ENCODE results near the gene EML3.
"Not testable (repeated sequence)": the region's sequence is repeated elsewhere in the genome, so short reads cannot be mapped to it uniquely, and the experiment has no call there.

EML3 gene, protein sequence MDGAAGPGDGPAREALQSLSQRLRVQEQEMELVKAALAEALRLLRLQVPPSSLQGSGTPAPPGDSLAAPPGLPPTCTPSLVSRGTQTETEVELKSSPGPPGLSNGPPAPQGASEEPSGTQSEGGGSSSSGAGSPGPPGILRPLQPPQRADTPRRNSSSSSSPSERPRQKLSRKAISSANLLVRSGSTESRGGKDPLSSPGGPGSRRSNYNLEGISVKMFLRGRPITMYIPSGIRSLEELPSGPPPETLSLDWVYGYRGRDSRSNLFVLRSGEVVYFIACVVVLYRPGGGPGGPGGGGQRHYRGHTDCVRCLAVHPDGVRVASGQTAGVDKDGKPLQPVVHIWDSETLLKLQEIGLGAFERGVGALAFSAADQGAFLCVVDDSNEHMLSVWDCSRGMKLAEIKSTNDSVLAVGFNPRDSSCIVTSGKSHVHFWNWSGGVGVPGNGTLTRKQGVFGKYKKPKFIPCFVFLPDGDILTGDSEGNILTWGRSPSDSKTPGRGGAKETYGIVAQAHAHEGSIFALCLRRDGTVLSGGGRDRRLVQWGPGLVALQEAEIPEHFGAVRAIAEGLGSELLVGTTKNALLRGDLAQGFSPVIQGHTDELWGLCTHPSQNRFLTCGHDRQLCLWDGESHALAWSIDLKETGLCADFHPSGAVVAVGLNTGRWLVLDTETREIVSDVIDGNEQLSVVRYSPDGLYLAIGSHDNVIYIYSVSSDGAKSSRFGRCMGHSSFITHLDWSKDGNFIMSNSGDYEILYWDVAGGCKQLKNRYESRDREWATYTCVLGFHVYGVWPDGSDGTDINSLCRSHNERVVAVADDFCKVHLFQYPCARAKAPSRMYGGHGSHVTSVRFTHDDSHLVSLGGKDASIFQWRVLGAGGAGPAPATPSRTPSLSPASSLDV

GRCh38 chr11:62612366-62613290, at the start of gene EML3, which contains the start of gene ROM1:
Gene EML3 (minus strand): TSS chr11:62612775. CDS start chr11:62612457, 318 bp downstream.
Gene ROM1 (plus strand): TSS chr11:62613257. CDS start chr11:62613282, 25 bp downstream.
- peak within 1 kb of the TSS; percentile 79 to 81 for H3K9ac ChIP-seq (ENCODE audit: low read depth in 1 of 2, low read length in 2 of 2)
- H3K9me3 ChIP-seq (ENCODE audit: control insufficient read depth in 2 of 2, low read length in 2 of 2), result no peaks in the 10 kb centered on the region
- H3K4me3 ChIP-seq (ENCODE audit: low read length in 2 of 2), result peak within 1 kb of the TSS; percentile 85 to 90
- peaks cover 10 to 16% of the 10 kb centered on the region in 2 donors for H3K36me3 ChIP-seq (ENCODE audit: control insufficient read depth in 2 of 2, insufficient read depth in 2 of 2, low read length in 2 of 2)
- H3K27me3 ChIP-seq (ENCODE audit: control insufficient read depth in 2 of 2, insufficient read depth in 2 of 2, low read length in 2 of 2), result no peaks in the 10 kb centered on the region
- H3K27ac ChIP-seq (ENCODE audit: low read depth in 2 of 2, low read length in 2 of 2), result peak within 1 kb of the TSS; percentile 82 to 84
- peaks cover 12 to 13% of the 10 kb centered on the region in 2 donors for H3K4me1 ChIP-seq (ENCODE audit: control insufficient read depth in 2 of 2, insufficient read depth in 2 of 2, low read length in 2 of 2)

DNA sequence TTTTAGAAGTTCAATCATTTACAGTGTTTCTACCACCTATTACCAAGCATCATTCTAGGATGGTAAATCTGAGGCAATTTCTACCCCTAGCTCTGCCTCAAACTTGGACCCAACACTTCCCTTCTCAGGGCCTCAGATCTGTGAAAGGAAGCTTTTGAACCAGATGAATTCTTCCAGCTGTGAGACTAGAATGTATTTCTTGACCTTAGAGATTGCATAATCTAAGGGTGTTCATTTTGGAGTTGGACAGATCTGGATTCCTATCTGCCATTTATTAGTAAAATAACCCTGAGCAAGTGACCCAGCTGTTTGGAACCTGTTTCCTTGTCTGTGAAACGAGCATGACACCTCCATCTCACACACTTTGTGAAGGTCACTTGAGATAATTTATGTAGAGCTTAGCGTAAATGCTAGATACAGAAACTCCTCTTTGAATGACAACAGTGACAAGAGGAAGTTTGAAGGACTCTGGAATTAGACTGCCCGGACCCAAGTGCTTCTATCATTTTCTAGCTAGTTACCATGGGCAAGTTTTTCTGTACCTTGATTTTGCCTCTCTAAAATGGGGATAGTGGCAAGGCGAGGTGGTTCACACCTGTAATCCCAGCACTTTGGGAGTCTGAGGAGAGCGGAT, 44.3 kb upstream of the EML3 start:
- Histone ChIP-seq H3K9ac (ENCODE audit: low read depth in 1 of 2, low read length in 2 of 2) (no peak overlapping the region), H3K27me3 (ENCODE audit: control insufficient read depth in 2 of 2, insufficient read depth in 2 of 2, low read length in 2 of 2) (no peaks in the 10 kb centered on the region), H3K4me1 (ENCODE audit: control insufficient read depth in 2 of 2, insufficient read depth in 2 of 2, low read length in 2 of 2) (peaks cover 8% of the 10 kb centered on the region in 2 donors), H3K27ac (ENCODE audit: low read depth in 2 of 2, low read length in 2 of 2) (no peak overlapping the region), H3K4me3 (ENCODE audit: low read length in 2 of 2) (no peak overlapping the region), H3K9me3 (ENCODE audit: control insufficient read depth in 2 of 2, low read length in 2 of 2) (no peaks in the 10 kb centered on the region), H3K36me3 (ENCODE audit: control insufficient read depth in 2 of 2, insufficient read depth in 2 of 2, low read length in 2 of 2) (no peaks in the 10 kb centered on the region)

DNA sequence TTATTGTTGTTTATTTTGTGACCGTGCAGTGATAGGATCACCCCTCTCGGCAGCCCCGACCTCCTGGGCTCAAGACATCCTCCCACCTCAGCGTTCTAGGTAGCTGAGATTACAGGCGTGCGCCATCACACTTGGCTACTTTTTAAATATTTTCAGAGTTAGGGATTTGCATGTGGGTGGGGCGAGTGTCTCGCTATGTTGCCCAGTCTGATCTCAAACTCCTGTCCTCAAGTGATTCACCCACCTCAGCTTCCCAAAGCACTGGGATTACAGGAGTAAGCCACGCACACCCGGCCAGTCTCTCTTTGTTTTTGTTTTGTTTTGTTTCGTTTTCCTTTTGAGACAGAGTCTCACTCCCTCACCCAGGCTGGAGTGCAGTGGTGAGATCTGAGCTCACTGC, 41.7 kb upstream of the EML3 start:
- Histone ChIP-seq H3K27me3 (ENCODE audit: control insufficient read depth in 2 of 2, insufficient read depth in 2 of 2, low read length in 2 of 2) (no peaks in the 10 kb centered on the region), H3K9ac (ENCODE audit: low read depth in 1 of 2, low read length in 2 of 2) (no peak overlapping the region), H3K9me3 (ENCODE audit: control insufficient read depth in 2 of 2, low read length in 2 of 2) (no peaks in the 10 kb centered on the region), H3K36me3 (ENCODE audit: control insufficient read depth in 2 of 2, insufficient read depth in 2 of 2, low read length in 2 of 2) (peaks cover 5 to 6% of the 10 kb centered on the region in 2 donors), H3K27ac (ENCODE audit: low read depth in 2 of 2, low read length in 2 of 2) (no peak overlapping the region), H3K4me3 (ENCODE audit: low read length in 2 of 2) (no peak overlapping the region), H3K4me1 (ENCODE audit: control insufficient read depth in 2 of 2, insufficient read depth in 2 of 2, low read length in 2 of 2) (peaks cover 12% of the 10 kb centered on the region in 2 donors)

- peak overlapping the region; percentile 82 to 90 for H3K27ac ChIP-seq (ENCODE audit: low read depth in 2 of 2, low read length in 2 of 2)
- H3K36me3 ChIP-seq (ENCODE audit: control insufficient read depth in 2 of 2, insufficient read depth in 2 of 2, low read length in 2 of 2), result peaks cover 8 to 22% of the 10 kb centered on the region in 2 donors
- H3K9me3 ChIP-seq (ENCODE audit: control insufficient read depth in 2 of 2, low read length in 2 of 2), result no peaks in the 10 kb centered on the region
- H3K9ac ChIP-seq (ENCODE audit: low read depth in 1 of 2, low read length in 2 of 2), result peak overlapping the region; percentile 83 to 92
- peak overlapping the region; percentile 91 to 92 for H3K4me3 ChIP-seq (ENCODE audit: low read length in 2 of 2)
- H3K4me1 ChIP-seq (ENCODE audit: control insufficient read depth in 2 of 2, insufficient read depth in 2 of 2, low read length in 2 of 2), result peaks cover 12% of the 10 kb centered on the region in 2 donors
- H3K27me3 ChIP-seq (ENCODE audit: control insufficient read depth in 2 of 2, insufficient read depth in 2 of 2, low read length in 2 of 2), result no peaks in the 10 kb centered on the region
Observed at GRCh38 chr11:62652161-62653006, 39.8 kb upstream of the EML3 start.

GRCh38 chr11:62650283-62650682, 37.7 kb upstream of the EML3 start:
- H3K9ac ChIP-seq (ENCODE audit: low read depth in 1 of 2, low read length in 2 of 2); H3K27ac ChIP-seq (ENCODE audit: low read depth in 2 of 2, low read length in 2 of 2); H3K4me3 ChIP-seq (ENCODE audit: low read length in 2 of 2); H3K27me3 ChIP-seq (ENCODE audit: control insufficient read depth in 2 of 2, insufficient read depth in 2 of 2, low read length in 2 of 2); H3K9me3 ChIP-seq (ENCODE audit: control insufficient read depth in 2 of 2, low read length in 2 of 2): not testable (repeated sequence)
- Histone ChIP-seq H3K36me3 (ENCODE audit: control insufficient read depth in 2 of 2, insufficient read depth in 2 of 2, low read length in 2 of 2) (peaks cover 8 to 22% of the 10 kb centered on the region in 2 donors), H3K4me1 (ENCODE audit: control insufficient read depth in 2 of 2, insufficient read depth in 2 of 2, low read length in 2 of 2) (peaks cover 20 to 22% of the 10 kb centered on the region in 2 donors)

DNA sequence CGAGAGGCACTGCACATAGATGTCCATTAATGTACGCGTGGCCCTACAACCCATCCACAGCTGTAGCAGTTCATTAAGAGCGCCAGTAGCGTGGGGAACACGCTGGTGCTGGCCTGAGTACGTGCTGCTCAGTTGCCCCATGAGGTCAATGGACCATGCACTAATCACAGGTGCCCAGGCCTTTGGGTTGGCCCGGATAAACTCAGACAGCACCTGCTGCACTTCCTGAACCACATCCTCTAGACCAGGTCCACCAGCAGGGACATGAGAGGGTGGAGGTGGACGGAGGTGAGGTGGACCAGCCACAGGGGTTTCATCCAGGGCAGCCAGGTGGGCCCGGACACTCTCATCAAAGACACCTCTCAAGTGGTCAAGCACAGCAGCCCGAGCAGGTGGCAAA, 36.9 kb upstream of the EML3 start:
- Histone ChIP-seq H3K4me3 (ENCODE audit: low read length in 2 of 2) (no peak overlapping the region), H3K4me1 (ENCODE audit: control insufficient read depth in 2 of 2, insufficient read depth in 2 of 2, low read length in 2 of 2) (peaks cover 23 to 27% of the 10 kb centered on the region in 2 donors)

GRCh38 chr11:62648967-62649364, 36.4 kb upstream of the EML3 start:
- no peak overlapping the region for H3K9ac ChIP-seq (ENCODE audit: low read depth in 1 of 2, low read length in 2 of 2)
- no peaks in the 10 kb centered on the region for H3K27me3 ChIP-seq (ENCODE audit: control insufficient read depth in 2 of 2, insufficient read depth in 2 of 2, low read length in 2 of 2)
- no peak overlapping the region for H3K27ac ChIP-seq (ENCODE audit: low read depth in 2 of 2, low read length in 2 of 2)
- H3K9me3 ChIP-seq (ENCODE audit: control insufficient read depth in 2 of 2, low read length in 2 of 2), result no peaks in the 10 kb centered on the region
- no peak overlapping the region for H3K4me3 ChIP-seq (ENCODE audit: low read length in 2 of 2)
- peaks cover 8 to 25% of the 10 kb centered on the region in 2 donors for H3K36me3 ChIP-seq (ENCODE audit: control insufficient read depth in 2 of 2, insufficient read depth in 2 of 2, low read length in 2 of 2)
- H3K4me1 ChIP-seq (ENCODE audit: control insufficient read depth in 2 of 2, insufficient read depth in 2 of 2, low read length in 2 of 2), result peaks cover 23 to 27% of the 10 kb centered on the region in 2 donors

More for the DNA sequence above, 36.9 kb upstream of the EML3 start:
- Histone ChIP-seq H3K36me3 (ENCODE audit: control insufficient read depth in 2 of 2, insufficient read depth in 2 of 2, low read length in 2 of 2) (peaks cover 8 to 23% of the 10 kb centered on the region in 2 donors), H3K27me3 (ENCODE audit: control insufficient read depth in 2 of 2, insufficient read depth in 2 of 2, low read length in 2 of 2) (no peaks in the 10 kb centered on the region), H3K27ac (ENCODE audit: low read depth in 2 of 2, low read length in 2 of 2) (no peak overlapping the region), H3K9me3 (ENCODE audit: control insufficient read depth in 2 of 2, low read length in 2 of 2) (no peaks in the 10 kb centered on the region), H3K9ac (ENCODE audit: low read depth in 1 of 2, low read length in 2 of 2) (no peak overlapping the region)

- H3K27me3 ChIP-seq (ENCODE audit: control insufficient read depth in 2 of 2, insufficient read depth in 2 of 2, low read length in 2 of 2), result no peaks in the 10 kb centered on the region
- no peaks in the 10 kb centered on the region for H3K9me3 ChIP-seq (ENCODE audit: control insufficient read depth in 2 of 2, low read length in 2 of 2)
- H3K9ac ChIP-seq (ENCODE audit: low read depth in 1 of 2, low read length in 2 of 2), result no peak overlapping the region
- peaks cover 23 to 27% of the 10 kb centered on the region in 2 donors for H3K4me1 ChIP-seq (ENCODE audit: control insufficient read depth in 2 of 2, insufficient read depth in 2 of 2, low read length in 2 of 2)
- H3K27ac ChIP-seq (ENCODE audit: low read depth in 2 of 2, low read length in 2 of 2), result no peak overlapping the region
- peaks cover 8 to 25% of the 10 kb centered on the region in 2 donors for H3K36me3 ChIP-seq (ENCODE audit: control insufficient read depth in 2 of 2, insufficient read depth in 2 of 2, low read length in 2 of 2)
- no peak overlapping the region for H3K4me3 ChIP-seq (ENCODE audit: low read length in 2 of 2)
Observed at GRCh38 chr11:62648185-62648966, 35.8 kb upstream of the EML3 start.

All from mucosa of rectum (tissue), 2 donors.